ENCODE measurements around the gene TMEM240.

DNA sequence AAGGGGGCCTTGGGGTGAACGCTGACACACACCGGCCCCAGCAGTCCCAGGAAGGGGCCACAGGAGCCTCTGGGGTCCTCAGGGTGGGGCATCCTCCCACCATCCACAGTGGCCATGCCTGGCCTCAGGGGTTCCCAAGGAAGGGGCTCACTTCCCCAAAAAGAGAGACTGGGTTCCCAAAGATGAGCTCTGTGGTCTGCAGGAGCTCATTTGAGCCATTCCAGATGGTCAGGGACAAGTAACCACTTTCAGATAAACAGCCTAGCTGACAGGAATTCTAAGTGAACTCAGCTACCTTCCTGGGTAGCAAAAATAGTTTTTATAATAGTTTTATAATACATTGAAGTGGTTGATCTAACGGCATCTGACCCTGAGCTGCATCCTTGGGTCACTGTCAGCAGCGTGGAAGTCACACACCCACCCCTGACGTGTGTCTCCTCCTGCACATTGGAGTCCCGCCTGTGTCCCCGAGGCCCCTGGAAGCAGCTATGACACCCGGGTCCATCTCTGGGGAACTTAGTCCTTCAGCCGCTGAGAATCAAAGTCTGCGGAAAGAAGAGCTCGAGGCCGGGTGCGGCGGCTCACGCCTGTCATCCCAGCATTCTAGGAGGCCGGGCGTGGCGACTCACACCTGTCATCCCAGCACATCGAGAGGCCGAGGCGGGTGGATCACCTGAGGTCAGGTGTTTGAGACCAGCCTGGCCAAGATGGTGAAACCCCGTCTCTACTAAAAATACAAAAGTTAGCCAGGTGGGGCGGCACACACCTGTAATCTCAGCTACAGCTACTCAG, 5.7 kb upstream of the TMEM240 start:
- TF ChIP-seq CHD2 (IDR thresholded peaks at IDR 0.05; ENCODE audit: low read length) (no peak), POLR2A (IDR thresholded peaks at IDR 0.05; ENCODE audit: control extremely low read depth in 1 of 2, low read depth in 2 of 2, low read length in 2 of 2) (no peak), POLR2AphosphoS5 (IDR thresholded peaks at IDR 0.05; ENCODE audit: low read depth, low read length) (no peak), KDM4A (IDR thresholded peaks at IDR 0.05; ENCODE audit: low read depth, low read length, severe bottlenecking) (no peak), CEBPB (IDR thresholded peaks at IDR 0.05; ENCODE audit: low read depth, low read length) (no peak), GTF2F1 (IDR thresholded peaks at IDR 0.05; ENCODE audit: borderline replicate concordance, low read depth, low read length) (no peak), BRCA1 (IDR thresholded peaks at IDR 0.05; ENCODE audit: low read depth, low read length) (no peak)
- TF ChIP-seq, protein P1, sequence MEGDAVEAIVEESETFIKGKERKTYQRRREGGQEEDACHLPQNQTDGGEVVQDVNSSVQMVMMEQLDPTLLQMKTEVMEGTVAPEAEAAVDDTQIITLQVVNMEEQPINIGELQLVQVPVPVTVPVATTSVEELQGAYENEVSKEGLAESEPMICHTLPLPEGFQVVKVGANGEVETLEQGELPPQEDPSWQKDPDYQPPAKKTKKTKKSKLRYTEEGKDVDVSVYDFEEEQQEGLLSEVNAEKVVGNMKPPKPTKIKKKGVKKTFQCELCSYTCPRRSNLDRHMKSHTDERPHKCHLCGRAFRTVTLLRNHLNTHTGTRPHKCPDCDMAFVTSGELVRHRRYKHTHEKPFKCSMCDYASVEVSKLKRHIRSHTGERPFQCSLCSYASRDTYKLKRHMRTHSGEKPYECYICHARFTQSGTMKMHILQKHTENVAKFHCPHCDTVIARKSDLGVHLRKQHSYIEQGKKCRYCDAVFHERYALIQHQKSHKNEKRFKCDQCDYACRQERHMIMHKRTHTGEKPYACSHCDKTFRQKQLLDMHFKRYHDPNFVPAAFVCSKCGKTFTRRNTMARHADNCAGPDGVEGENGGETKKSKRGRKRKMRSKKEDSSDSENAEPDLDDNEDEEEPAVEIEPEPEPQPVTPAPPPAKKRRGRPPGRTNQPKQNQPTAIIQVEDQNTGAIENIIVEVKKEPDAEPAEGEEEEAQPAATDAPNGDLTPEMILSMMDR (IDR thresholded peaks at IDR 0.05; ENCODE audit: control extremely low read depth in 1 of 3, insufficient read depth in 1 of 3, low read depth in 1 of 3, low read length in 3 of 3): no peak
